Mesenchymal stem cell (in vitro differentiated cells and primary cell): ENCODE measurements around the gene MMAA.

Source experiments
- DNase-seq: peaks from one replicate; pipeline ENCODE4 v3.0.0-alpha.2; 2013
- H2AFZ ChIP-seq: one replicate; pipeline ENCODE4 v1.6.1; 2013; ENCODE audit warnings: low read depth, mild to moderate bottlenecking, control low read depth, inconsistent platforms, low read length, moderate library complexity
- H2AK5ac ChIP-seq: 2 replicates; pipeline ENCODE4 v1.6.1; 2013; ENCODE audit warnings: low read length, moderate library complexity, mild to moderate bottlenecking, inconsistent platforms; ENCODE audit not compliant: severe bottlenecking
- H2BK120ac ChIP-seq: one replicate; pipeline ENCODE4 v1.6.1; 2013; ENCODE audit warnings: low read depth, mild to moderate bottlenecking, inconsistent platforms, low read length, moderate library complexity
- H2BK12ac ChIP-seq, 2 experiments: one replicate each; pipeline ENCODE4 v1.6.1; 2013; ENCODE audit warnings: inconsistent platforms in 2 of 2, low read length in 2 of 2, mild to moderate bottlenecking in 2 of 2, moderate library complexity in 2 of 2, control low read depth in 1 of 2
- H2BK15ac ChIP-seq: one replicate; pipeline ENCODE4 v1.6.1; 2013; ENCODE audit warnings: mild to moderate bottlenecking, low read depth, inconsistent platforms; ENCODE audit not compliant: poor library complexity, severe bottlenecking
- H2BK5ac ChIP-seq: 2 replicates; pipeline ENCODE4 v1.6.1; 2013; ENCODE audit warnings: low read depth, mild to moderate bottlenecking, low read length, control low read depth, inconsistent platforms; ENCODE audit not compliant: poor library complexity, severe bottlenecking
- H3K14ac ChIP-seq, 2 experiments: one replicate each; pipeline ENCODE4 v1.6.1; 2013; ENCODE audit warnings: inconsistent platforms in 2 of 2, low read length in 2 of 2, control low read depth in 1 of 2, mild to moderate bottlenecking in 1 of 2, moderate library complexity in 1 of 2
- H3K18ac ChIP-seq, 2 experiments: one replicate each; pipeline ENCODE4 v1.6.1; 2013; ENCODE audit warnings: inconsistent platforms in 2 of 2, low read length in 2 of 2, control low read depth in 1 of 2, low read depth in 1 of 2, mild to moderate bottlenecking in 1 of 2
- H3K23ac ChIP-seq, 2 experiments: one replicate each; pipeline ENCODE4 v1.6.1; 2013; ENCODE audit warnings: inconsistent platforms in 2 of 2, low read length in 2 of 2, mild to moderate bottlenecking in 2 of 2, moderate library complexity in 2 of 2, control low read depth in 1 of 2
- H3K27ac ChIP-seq: 2 replicates; pipeline ENCODE4 v1.5.1; 2013; ENCODE audit warnings: mild to moderate bottlenecking, moderate library complexity, low read length, control low read depth, inconsistent platforms; ENCODE audit not compliant: poor library complexity, severe bottlenecking
- H3K27me3 ChIP-seq, 2 experiments: 2 replicates each; pipeline versions ENCODE4 v1.6.1 to v1.7.0; 2013; ENCODE audit warnings: low read length in 2 of 2, mild to moderate bottlenecking in 2 of 2, moderate library complexity in 2 of 2, control low read depth in 1 of 2, inconsistent platforms in 1 of 2; ENCODE audit not compliant: control insufficient read depth in 1 of 2, insufficient read depth in 1 of 2
- H3K36me3 ChIP-seq, 2 experiments: 2 replicates each; pipeline versions ENCODE4 v1.6.1 to v1.7.0; 2013; ENCODE audit warnings: low read length in 2 of 2, control low read depth in 1 of 2, inconsistent platforms in 1 of 2, low read depth in 1 of 2, mild to moderate bottlenecking in 1 of 2; ENCODE audit not compliant: insufficient read depth in 2 of 2, control insufficient read depth in 1 of 2
- H3K4ac ChIP-seq, 2 experiments: one replicate each; pipeline ENCODE4 v1.6.1; 2013; ENCODE audit warnings: inconsistent platforms in 2 of 2, low read length in 2 of 2, mild to moderate bottlenecking in 2 of 2, moderate library complexity in 2 of 2, control low read depth in 1 of 2, low read depth in 1 of 2
- H3K4me1 ChIP-seq: 2 replicates; pipeline ENCODE4 v1.6.1; 2013; ENCODE audit warnings: low read depth, low read length, control low read depth; ENCODE audit not compliant: control insufficient read depth, insufficient read depth
- H3K4me2 ChIP-seq: 2 replicates; pipeline ENCODE4 v1.6.1; 2013; ENCODE audit warnings: low read length, mild to moderate bottlenecking, inconsistent platforms; ENCODE audit not compliant: poor library complexity, severe bottlenecking
- H3K4me3 ChIP-seq, 2 experiments: 2 replicates each; pipeline versions ENCODE4 v1.5.1 to v1.7.0; 2013; ENCODE audit warnings: low read length in 2 of 2, mild to moderate bottlenecking in 2 of 2, control low read depth in 1 of 2, low read depth in 1 of 2; ENCODE audit not compliant: insufficient read depth in 1 of 2
- H3K79me1 ChIP-seq: replicated peaks from 2 replicates; pipeline ENCODE4 v1.6.1; 2013; ENCODE audit warnings: mild to moderate bottlenecking, control low read depth, low read length, inconsistent platforms; ENCODE audit not compliant: poor library complexity, severe bottlenecking
- H3K9ac ChIP-seq: 2 replicates; pipeline ENCODE4 v1.7.0; 2013; ENCODE audit warnings: mild to moderate bottlenecking, low read length, moderate library complexity
- H3K9me3 ChIP-seq: 2 replicates; pipeline ENCODE4 v1.7.0; 2013; ENCODE audit warnings: mild to moderate bottlenecking, low read length; ENCODE audit not compliant: control insufficient read depth
- H4K8ac ChIP-seq: one replicate; pipeline ENCODE4 v1.6.1; 2013; ENCODE audit warnings: inconsistent platforms, mild to moderate bottlenecking, low read length, moderate library complexity
- H4K91ac ChIP-seq: one replicate; pipeline ENCODE4 v1.6.1; 2013; ENCODE audit warnings: mild to moderate bottlenecking, low read length, inconsistent platforms
- WGBS: methylation state at CpG from one replicate; pipeline ENCODE4 v1.1.7; 2013; ENCODE audit warnings: mixed read lengths; 5-methylcytosine and 5-hydroxymethylcytosine counted together

MMAA gene

DNA sequence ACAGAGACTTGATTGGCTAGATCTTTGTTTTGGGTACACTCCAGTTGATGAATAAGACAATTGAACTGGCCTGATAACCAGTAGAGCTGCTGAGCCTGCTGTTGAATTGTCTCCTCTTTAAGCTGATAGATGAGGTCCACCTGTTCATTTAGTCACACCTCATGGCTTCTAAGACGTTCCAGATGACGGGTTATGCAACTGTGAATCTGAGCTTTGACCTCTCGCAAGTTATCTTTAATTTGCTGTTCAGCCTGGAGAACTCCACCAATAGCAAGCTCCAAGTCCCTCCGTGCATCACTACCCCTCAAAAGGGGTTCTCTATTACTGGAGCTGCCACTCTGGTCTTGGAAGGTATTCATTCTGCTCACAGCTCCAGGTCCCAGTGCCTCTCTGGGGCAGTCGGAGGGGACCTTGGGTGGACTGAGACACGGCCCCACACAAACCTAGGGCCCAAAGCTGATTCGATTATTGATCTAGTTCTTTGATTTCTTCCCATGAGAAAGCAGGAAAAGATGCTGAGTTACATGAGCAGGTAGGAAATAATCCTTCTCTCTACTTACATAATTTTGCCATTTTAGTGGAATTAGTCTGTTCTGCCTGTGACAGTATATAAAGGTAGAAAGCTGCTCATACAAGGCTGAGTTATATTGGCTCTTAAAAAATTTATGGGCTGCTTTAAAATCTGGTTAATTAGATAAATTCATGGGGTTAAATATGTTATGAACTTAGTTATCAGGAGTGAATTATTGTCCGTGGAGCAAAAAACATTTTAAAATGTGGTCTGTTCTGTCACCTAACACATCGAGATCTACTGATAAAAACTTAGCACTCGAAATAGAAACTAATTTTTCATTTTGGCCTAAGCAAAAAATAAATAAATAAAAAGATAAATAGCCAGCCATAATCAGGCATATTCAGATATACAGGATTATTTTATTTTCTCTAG, 6.8 kb downstream of the MMAA start:
- 85% methylated on average over 7 of the region's 10 CpGs for WGBS
- no peak overlapping the region for H3K4me2 ChIP-seq

GRCh38 chr4:145626623-145626982, 7.4 kb downstream of the MMAA start:
- H3K9me3 ChIP-seq, result no peaks in the 10 kb centered on the region
- no peak overlapping the region for H3K18ac ChIP-seq
- H3K79me1 ChIP-seq, result peaks cover 17% of the 10 kb centered on the region
- H2BK5ac ChIP-seq, result no peak overlapping the region
- H2BK120ac ChIP-seq, result no peak overlapping the region
- no peak overlapping the region for H2AFZ ChIP-seq
- H3K27ac ChIP-seq, result no peak overlapping the region
- no peak overlapping the region for H4K91ac ChIP-seq
- no peaks in the 10 kb centered on the region for H3K27me3 ChIP-seq
- H3K36me3 ChIP-seq, result peaks cover 0 to 3% of the 10 kb centered on the region in 2 experiments
- no peak overlapping the region for H3K4me2 ChIP-seq
- no peak overlapping the region for H3K4ac ChIP-seq
- no peak overlapping the region for H2AK5ac ChIP-seq
- no peak for DNase-seq
- no peak overlapping the region for H4K8ac ChIP-seq
- H3K9ac ChIP-seq, result no peak overlapping the region
- H3K23ac ChIP-seq, result no peak overlapping the region
- no peak overlapping the region for H2BK15ac ChIP-seq
- peaks cover 2% of the 10 kb centered on the region for H3K4me1 ChIP-seq
- no peak overlapping the region for H3K4me3 ChIP-seq
- H2BK12ac ChIP-seq, result no peak overlapping the region
- no peak overlapping the region for H3K14ac ChIP-seq
- whole genome bisulfite sequencing, result 100% methylated on average over 2 of the region's 2 CpGs

More for the DNA sequence above, 6.8 kb downstream of the MMAA start:
- no peak overlapping the region for H3K18ac ChIP-seq
- H2BK12ac ChIP-seq, result no peak overlapping the region
- H3K4me1 ChIP-seq, result peaks cover 2% of the 10 kb centered on the region
- no peak overlapping the region for H4K8ac ChIP-seq
- no peak overlapping the region for H2BK120ac ChIP-seq
- H3K27ac ChIP-seq, result no peak overlapping the region
- no peak overlapping the region for H3K4me3 ChIP-seq
- H4K91ac ChIP-seq, result no peak overlapping the region
- H2BK15ac ChIP-seq, result no peak overlapping the region
- peaks cover 17% of the 10 kb centered on the region for H3K79me1 ChIP-seq
- no peaks in the 10 kb centered on the region for H3K27me3 ChIP-seq
- no peak for DNase-seq
- peaks cover 0 to 3% of the 10 kb centered on the region in 2 experiments for H3K36me3 ChIP-seq
- no peak overlapping the region for H2BK5ac ChIP-seq
- no peak overlapping the region for H3K23ac ChIP-seq
- H3K9ac ChIP-seq, result no peak overlapping the region
- H2AFZ ChIP-seq, result no peak overlapping the region
- no peaks in the 10 kb centered on the region for H3K9me3 ChIP-seq
- H3K14ac ChIP-seq, result no peak overlapping the region
- H3K4ac ChIP-seq, result no peak overlapping the region
- H2AK5ac ChIP-seq, result peak overlapping the region; percentile 84

GRCh38 chr4:145635117-145635516, 15.9 kb downstream of the MMAA start:
- 100% methylated on average over 1 of the region's 1 CpG for WGBS

GRCh38 chr4:145635630-145636029, 16.4 kb downstream of the MMAA start:
- H2BK15ac ChIP-seq, result no peak overlapping the region
- H3K9me3 ChIP-seq, result no peaks in the 10 kb centered on the region
- no peak overlapping the region for H3K14ac ChIP-seq
- no peak overlapping the region for H3K27ac ChIP-seq
- no peak overlapping the region for H3K23ac ChIP-seq
- peaks cover 23% of the 10 kb centered on the region for H3K79me1 ChIP-seq
- DNase-seq, result no peak
- no peak overlapping the region for H3K4me3 ChIP-seq
- H2BK5ac ChIP-seq, result no peak overlapping the region
- H3K4me1 ChIP-seq, result no peaks in the 10 kb centered on the region
- H3K36me3 ChIP-seq, result peaks cover 12 to 16% of the 10 kb centered on the region in 2 experiments
- H3K4me2 ChIP-seq, result no peak overlapping the region
- no peak overlapping the region for H4K8ac ChIP-seq
- no peak overlapping the region for H2AK5ac ChIP-seq
- H3K18ac ChIP-seq, result no peak overlapping the region
- no peak overlapping the region for H2AFZ ChIP-seq
- H3K4ac ChIP-seq, result no peak overlapping the region
- no peak overlapping the region for H2BK120ac ChIP-seq
- no peaks in the 10 kb centered on the region for H3K27me3 ChIP-seq
- no peak overlapping the region for H2BK12ac ChIP-seq
- no peak overlapping the region for H3K9ac ChIP-seq
- no peak overlapping the region for H4K91ac ChIP-seq

More at GRCh38 chr4:145635117-145635516, 15.9 kb downstream of the MMAA start:
- DNase-seq, result no peak
- Histone ChIP-seq H3K18ac (no peak overlapping the region), H2AK5ac (no peak overlapping the region), H2BK120ac (no peak overlapping the region), H2BK5ac (no peak overlapping the region), H3K4me1 (no peaks in the 10 kb centered on the region), H4K8ac (no peak overlapping the region), H3K4me3 (no peak overlapping the region), H3K23ac (no peak overlapping the region), H3K27ac (no peak overlapping the region), H3K4me2 (no peak overlapping the region), H3K36me3 (peaks cover 12 to 16% of the 10 kb centered on the region in 2 experiments), H2AFZ (no peak overlapping the region), H3K4ac (no peak overlapping the region), H3K79me1 (peaks cover 23% of the 10 kb centered on the region), H4K91ac (no peak overlapping the region), H3K14ac (no peak overlapping the region), H3K9ac (no peak overlapping the region), H3K27me3 (no peaks in the 10 kb centered on the region), H2BK15ac (no peak overlapping the region), H2BK12ac (no peak overlapping the region), H3K9me3 (no peaks in the 10 kb centered on the region)
